Measurements from ENCODE around the gene GID4.

Gene GID4

DNA sequence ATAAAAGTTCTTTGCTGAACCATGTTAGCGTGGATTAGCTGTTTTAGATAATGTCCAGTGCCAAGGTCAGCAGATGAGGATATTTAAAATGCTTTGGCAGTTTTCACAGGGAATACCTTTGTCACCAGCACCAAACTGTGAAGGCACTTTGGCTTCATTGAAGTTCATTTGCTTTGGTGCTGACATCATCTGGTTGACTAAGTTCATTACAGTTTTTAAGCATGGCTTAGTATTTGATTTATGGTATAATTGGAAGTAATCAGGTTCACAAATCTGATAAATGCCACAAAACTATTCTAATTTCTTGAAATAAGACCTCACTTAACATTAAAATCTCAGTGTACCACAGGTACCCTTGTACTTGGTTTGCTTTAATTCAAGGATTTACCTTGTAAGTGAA, 4.3 kb downstream of the GID4 start:
- DNase-seq (ENCODE audit: low read depth, low spot score): no peak

DNA sequence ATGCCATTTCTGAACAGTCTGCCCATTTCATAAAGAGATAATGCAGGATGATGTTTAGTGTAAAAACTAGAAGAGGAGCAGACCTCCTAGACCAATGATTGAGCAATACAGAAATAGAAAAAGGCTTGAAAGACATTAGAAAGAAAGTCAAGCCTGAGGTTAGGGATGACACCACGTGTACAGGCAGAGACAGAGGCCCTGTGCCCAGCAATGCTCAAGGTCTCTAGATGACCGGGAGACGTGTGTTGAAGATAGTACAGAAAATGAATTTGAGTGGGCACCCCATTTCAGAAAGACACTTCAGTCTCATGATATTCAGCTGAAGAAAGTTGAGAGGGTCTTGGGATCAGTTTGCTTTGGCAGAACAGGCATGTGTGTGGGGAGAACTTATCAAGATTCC, 5.4 kb downstream of the GID4 start:
- DNase-seq (ENCODE audit: low read depth, low spot score): no peak

DNA sequence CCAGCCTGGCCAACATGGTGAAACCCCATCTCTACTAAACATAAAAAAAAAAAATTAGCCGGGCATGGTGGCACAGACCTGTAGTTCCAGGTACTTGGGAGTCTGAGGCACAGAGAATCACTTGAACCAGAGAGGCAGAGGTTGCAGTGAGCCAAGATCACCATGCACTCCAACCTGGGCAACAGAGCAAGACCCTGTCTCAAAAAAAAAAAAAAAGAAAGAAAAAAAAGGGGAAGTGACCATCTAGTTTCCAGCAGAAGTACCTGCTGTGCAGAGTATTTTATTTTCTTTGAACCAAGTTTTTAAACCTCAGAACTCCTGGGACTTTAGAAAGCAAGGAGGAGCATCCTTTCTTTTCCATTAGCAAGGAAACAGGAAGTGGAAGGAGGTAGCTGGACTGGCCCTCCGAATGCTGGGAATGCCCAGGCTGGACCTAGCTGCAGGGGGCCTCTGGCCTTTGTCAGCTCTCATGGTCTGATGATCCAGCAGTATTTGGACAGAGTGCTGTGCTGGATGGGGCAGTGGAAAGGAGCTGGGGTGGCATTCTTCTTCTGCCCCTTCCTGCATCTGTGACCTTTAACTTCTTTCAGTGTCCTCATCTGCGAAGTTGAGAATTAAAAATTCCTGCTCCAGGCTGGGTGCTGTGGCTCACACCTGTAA, 6.6 kb downstream of the GID4 start:
- no peak for DNase-seq (ENCODE audit: low read depth, low spot score)

DNA sequence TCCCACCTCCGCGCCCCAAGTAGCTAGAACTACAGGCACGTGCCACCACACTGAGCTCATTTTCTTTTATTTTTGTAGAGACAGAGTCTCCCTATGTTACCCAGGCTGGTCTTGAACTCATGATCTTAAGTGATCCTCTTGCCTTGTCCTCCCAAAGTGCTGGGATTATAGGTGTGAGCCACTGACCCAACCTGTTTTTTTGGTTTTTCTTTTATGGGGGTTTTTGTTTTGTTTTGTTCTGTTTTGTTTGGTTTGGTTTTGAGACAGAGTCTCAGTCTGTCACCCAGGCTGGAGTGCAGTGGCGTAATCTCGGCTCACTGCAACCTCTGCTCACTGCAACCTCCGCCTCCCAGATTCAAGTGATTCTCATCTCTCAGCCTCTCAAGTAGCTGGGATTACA, 16.4 kb downstream of the GID4 start:
- DNase-seq (ENCODE audit: low read depth, low spot score): no peak

DNA sequence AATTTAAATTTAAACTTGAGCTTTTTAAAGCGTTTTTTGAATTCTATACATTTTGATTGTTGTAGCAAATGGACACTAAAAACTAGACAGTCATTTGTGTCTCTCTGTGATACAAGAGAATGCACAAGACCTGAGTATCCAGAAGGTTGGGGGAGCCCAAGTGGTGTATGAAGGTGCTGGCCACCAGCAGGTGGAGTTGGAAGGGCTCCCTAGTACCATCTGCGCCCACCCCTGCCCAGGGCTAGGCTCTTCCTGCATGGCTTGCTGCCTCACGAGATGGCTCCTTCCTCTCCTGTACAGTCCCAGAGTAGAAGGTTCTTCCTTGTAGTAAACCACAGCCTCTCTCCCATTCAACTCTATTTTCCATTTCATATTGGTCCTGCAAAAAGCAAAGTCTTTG, 17.0 kb downstream of the GID4 start:
- DNase-seq (ENCODE audit: low read depth, low spot score): no peak

DNA sequence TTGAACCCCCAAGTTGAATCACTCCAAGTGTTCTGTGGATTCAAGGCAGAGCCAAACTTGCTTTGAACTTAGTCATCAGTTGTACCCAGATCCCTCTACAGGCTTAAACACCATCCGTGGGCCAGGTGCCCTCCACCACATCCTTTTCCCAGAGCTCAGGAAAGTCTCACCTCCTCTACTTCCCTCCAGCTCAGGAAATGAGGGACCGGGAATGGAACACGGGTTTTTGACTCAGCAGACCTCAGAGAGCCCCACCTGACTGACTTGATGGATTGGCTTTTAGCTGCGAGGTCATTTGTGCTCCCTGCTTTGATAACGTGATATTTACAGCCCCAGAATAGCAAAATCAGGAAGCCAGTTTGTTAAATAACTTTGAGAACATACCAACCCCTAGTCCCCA, 20.1 kb downstream of the GID4 start:
- DNase-seq (ENCODE audit: low read depth, low spot score): no peak

DNA sequence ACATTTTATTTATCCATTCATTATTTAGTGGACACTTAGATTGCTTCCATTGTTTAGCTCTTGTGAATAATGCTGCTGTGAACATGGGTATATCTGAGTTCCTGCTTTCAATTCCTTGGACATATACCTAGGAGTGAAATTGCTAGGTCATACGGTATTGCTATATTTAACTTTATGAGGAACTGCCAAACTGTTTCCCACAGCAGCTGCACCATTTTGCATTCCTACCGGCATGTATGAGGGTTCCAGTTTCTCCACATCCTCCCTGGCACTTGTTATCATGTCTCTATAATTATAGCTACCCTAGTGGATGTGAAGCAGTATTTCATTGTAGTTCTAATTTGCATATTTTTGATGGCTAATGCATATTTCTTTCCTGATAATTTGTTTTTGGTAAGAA, 24.8 kb downstream of the GID4 start:
- DNase-seq (ENCODE audit: low read depth, low spot score): no peak

DNA sequence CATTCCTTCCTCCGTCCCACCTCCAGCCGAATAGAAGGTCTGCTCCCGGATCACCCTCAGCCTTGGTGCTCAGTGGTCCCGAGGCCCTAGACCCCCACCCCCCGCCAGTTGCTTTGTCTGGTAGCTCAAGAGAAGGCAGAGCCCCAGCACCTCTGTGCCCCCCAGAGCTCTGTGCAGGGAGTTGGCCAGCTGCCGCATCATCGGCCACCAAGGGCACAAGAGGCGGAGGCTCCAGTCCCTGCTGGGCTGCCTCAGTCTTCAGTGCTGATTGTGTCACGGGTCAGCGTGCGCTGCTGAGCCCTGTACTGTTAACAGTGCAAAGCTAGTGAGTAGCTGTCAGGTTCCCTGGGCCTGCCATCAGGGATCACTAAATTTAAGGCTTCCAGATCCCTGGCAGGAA, 26.3 kb downstream of the GID4 start:
- no peak for DNase-seq (ENCODE audit: low read depth, low spot score)

DNA sequence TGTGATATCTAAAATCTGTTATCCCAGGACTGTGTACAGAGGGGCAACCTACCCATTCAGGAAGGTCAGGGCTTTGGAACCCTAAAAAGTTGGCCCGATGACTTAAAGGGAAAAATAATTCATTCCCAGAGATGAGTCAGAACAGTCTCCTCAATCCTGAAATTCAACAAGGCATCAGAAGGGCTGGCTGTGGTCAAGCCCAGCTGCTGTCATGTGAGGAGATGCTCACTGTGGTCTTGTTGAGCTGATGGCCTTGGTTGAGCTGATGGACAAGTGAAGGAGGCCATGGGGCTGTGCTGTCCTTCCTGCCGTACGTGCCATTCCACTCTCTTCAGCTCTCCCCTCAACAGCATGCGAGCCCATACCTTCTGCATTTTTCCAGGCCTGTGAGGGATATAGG, 27.7 kb downstream of the GID4 start:
- no peak for DNase-seq (ENCODE audit: low read depth, low spot score)

DNA sequence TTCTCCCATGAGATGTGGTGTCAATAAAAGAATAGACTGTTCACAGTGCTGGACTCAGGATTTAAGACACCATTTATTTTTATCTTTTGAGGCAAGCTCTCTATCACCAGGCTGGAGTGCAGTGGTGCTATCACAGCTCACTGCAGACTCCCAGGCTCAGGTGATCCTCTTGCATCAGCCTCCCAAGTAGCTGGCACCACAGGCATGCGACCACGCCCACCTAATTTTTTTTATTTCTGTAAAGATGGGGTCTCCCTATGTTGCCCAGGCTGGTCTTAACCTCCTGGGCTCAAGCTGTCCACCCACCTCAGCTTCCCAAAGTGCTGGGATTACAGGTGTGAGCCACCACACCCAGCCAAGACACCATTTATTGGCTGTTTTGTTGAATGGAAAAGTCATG, 29.9 kb downstream of the GID4 start:
- DNase-seq (ENCODE audit: low read depth, low spot score): no peak

DNA sequence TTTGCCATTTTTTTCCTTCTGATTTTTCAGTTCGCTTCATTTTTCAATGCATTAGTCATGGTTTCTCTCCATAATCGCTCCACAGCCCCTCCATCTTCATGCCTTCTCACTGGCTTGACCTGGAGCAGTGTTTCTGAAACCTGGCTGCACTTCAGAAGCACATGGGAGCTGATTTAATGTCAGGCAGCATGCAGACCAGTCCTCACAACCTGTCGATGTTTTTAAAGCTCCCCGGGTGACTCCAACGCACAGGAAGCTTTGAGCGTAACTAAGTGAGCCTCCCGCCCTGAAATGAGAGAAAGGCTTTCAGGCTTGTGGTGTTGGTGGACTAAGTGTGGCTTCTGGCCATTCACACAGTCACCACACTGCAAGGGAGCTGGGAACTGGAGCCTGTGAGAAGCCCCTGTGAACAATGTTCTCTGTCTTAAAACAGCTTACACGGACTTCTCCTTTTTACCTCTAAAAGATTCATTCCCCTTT, 31.7 kb downstream of the GID4 start:
- DNase-seq (ENCODE audit: low read depth, low spot score): no peak

DNA sequence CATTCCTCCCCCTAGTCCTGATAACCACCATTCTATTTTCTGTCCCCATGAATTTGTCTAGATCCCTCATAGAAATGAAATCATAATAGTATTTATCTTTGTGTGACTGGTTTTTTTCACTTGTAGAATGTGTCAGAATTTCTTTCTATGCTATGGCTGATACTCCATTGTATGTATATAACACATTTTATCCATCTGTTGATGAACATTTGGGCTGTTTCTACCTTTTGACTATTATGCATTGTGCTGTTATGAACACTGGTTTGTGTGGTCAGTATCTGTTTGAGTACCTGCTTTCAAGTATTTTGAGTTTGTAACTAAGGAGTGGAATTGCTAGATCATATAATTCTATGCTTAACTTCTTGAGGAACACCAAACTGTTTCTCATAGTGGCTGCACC, 32.5 kb downstream of the GID4 start:
- no peak for DNase-seq (ENCODE audit: low read depth, low spot score)

DNA sequence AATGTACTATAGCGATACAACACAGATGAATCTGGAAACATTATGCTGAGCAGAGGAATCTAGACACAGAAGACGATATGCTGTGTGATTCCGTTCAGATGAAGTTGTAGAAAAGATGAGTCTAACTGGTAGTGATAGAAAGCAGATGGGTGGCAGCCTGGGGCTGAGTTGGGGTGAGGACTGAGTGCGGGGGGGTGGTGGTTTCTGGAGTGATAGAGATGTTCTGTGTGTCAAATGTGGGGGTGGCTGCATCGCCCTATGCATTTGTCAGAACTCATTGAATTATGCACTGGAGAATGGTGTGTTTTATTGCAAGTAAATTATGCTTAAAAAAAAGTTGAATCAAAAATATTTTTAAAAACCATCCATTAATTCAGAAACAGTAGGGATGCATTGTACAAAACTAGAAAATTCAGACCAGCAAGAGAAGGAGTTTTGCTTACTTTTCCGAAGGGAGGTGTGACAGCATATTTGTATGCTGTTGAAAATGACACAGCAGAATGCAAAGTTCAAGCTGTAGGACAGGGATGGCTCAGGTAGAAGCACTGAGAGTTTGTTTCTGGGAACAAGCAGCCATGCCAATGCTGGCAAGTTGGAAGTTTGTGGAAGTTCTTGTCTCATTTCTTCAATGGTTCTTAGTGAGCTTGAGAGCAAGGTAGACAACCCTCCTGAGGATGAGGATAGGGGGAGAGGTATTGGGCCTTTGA, 35.5 kb downstream of the GID4 start:
- no peak for DNase-seq (ENCODE audit: low read depth, low spot score)

DNA sequence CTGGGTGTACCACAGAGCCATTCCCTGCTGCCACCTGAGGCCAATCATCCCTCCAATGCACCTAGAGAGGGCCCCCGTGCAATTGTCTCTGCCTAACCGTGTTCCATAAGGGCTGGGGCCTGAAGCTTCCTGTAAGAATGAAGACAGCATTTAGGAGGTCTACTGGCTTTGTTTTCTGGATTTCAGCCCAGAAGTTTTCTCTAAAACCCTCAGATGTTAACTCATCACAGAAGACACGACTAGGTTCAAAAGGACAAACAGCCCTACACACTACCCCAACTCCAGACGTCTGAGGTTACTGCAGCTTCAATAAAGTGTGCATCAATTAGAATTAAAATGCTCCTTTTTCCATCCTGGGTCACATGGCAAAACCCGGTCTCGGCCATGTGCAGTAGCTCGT, 37.7 kb downstream of the GID4 start:
- no peak for DNase-seq (ENCODE audit: low read depth, low spot score)

DNA sequence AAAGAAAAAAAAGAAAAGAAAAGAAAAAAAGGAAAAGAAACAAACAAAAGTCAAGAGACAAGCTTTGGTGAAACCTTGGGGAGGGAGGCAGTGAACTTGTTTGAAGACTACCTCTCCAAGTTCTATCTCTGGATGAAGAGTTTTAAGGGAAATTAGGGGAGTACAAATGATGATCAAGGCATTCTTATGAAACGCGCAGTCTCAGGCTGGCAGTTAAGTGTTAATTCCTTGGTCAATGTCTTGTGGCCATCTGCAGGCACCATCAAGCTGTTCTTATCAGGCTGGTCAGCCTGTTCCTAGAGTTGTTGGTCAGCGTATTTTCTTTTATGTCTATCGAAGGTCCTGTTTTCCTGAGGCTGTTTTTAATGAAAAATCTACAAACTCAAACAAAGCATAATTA, 40.3 kb downstream of the GID4 start:
- DNase-seq (ENCODE audit: low read depth, low spot score): no peak

DNA sequence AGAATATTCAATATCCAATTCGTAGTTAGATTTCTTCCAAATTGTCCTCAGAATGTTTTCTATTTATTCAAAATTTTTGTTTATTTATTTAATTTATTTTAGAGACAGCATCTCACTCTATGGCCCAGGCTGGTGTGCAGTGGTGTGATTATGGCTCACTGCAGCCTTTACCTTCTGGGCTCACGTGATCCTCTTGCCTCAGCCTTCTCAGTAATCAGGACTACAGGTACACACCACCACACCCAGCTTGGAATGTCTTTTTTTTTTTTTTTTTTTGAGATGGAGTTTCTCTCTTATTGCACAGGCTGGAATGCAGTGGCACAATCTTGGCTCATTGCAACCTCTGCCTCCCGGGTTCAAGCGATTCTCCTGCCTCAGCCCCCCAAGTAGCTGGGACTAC, 45.0 kb downstream of the GID4 start:
- no peak for DNase-seq (ENCODE audit: low read depth, low spot score)

DNA sequence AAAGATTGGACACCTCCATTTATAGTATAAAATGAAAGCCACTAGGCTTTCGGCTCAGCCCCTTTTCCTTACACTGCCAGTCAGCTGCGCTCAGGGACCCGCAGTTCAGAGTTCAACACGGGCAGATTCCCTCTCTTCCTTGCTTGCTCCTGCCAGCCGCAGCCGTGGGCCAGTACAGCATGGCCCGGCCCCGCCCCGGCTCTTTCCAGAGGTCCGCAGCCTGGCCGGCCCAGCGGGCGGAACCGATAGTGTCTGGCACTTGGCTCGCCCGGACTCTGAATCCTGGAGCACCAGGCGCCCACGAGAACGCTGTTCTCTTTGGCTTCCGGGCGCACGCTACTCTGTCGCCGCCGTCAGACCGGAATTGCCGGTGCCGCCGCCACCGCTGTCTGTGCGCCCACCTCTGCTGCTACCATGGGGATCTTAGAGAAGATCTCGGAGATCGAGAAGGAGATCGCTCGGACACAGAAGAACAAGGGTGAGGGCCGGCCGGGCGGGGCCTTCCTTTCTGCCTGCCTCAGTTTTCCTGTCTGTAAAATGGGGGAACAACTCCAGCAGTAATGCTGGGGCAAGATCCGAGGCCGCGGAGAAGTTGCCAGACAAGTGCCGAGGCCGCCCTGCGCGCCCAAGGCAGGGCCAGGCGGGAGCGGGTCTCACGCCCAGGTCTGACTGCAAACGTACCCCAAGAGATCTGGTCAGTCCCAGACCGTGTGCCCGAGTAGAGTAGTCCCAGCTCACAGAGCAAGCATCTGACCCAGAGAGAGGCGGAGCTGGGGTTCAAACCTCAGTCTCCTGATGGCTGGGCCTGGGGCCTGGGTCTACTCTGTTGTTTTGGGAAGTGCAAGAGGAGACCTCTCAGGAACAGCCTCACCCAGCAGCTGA, 48.6 kb downstream of the GID4 start, which contains the start of gene DRG2:
Gene DRG2, plus strand, starts transcription at position 339 of the 882 bp plus-strand sequence. Its CDS starts 76 bp downstream, at position 415.
- DNase-seq (ENCODE audit: low read depth, low spot score): peak; percentile 79

DNA sequence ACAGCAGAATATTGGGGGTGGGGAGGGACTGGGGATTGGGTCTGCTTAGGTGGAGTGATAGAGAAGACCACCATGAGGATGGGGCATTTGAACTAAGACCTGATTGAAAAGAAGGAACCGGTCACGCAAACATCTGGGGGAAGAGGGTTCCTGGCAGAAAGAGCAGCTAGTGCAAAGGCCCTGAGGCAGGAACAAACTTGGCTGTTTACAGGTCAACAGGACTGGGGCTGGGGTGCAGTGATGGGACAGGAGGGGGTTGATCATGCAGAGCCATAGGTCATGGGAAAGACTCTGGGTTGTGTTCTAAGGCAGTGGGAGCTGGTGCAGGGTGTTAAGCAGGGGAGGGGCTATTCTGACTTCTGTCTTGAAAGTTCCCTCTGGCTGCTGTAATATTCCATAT, 50.4 kb downstream of the GID4 start:
- DNase-seq (ENCODE audit: low read depth, low spot score): no peak

DNA sequence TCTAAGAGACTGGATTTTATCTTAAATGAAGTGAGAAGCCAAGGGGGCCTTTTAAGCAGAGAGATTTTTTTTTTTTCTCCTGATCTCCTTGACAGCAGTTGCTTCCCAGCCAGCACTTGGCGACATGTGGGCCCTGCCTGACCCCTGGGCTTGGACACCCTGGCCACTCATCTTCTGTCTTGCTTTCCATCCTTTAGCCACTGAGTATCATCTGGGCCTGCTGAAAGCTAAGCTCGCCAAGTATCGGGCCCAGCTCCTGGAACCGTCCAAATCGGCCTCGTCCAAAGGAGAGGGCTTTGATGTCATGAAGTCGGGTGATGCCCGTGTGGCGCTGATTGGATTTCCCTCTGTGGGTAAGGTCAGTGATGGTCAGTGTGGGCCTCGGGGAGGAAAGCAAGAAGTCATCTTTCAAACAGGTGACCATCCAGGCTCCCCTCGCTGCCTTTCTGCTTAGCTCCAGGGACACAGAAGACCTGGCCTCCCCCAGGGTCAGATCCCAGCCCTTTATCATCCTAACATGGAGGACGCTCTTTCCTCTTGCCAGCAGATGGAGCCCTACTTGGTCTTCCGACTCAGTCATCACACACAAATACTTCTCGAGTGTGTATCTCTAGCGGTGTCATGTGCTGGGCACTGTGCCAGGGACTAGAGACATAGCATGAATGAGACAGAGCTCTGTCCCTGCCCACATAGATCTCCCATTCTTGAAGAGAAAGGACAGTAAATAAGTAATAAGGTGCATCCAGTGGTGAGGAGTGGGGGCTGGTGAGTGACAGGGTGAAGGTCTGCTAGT, 54.6 kb downstream of the GID4 start:
- DNase-seq (ENCODE audit: low read depth, low spot score): peak; percentile 17

DNA sequence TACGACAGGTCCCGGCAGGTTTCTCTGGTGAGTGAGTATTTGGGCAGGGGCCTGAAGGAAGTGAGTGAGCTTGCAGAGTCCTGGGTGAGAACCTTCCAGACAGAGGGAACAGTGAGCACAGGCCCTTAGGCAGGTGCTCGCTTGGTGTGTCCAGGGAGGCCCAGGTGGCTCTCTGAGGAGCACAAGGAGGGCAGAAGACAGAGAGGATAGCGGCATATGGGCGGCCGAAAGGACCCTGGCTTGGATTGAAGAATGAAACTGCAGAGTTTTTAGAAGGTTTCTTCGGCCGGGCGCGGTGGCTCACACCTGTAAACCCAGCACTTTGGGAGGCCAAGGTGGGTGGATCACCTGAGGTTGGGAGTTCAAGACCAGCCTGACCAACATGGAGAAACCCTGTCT, 55.2 kb downstream of the GID4 start:
- DNase-seq (ENCODE audit: low read depth, low spot score): no peak

DNA sequence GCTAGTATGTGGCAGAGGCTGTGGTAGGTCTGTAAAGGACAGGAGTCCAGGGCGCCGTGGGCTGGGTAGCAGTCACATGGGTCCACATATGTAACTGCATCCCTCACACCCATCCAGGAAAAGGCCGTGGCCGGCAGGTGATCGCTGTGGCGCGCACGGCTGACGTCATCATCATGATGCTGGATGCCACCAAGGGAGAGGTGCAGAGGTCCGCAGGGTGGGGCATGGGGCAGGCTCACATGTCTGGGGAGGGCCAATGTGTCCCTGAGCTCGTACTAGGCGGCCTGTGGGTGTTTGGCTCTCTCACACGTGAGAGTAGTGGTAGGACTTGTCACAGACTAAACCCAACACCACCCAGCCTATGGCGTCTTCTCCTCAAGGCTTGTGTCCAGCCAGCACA, 60.3 kb downstream of the GID4 start:
- no peak for DNase-seq (ENCODE audit: low read depth, low spot score)

DNA sequence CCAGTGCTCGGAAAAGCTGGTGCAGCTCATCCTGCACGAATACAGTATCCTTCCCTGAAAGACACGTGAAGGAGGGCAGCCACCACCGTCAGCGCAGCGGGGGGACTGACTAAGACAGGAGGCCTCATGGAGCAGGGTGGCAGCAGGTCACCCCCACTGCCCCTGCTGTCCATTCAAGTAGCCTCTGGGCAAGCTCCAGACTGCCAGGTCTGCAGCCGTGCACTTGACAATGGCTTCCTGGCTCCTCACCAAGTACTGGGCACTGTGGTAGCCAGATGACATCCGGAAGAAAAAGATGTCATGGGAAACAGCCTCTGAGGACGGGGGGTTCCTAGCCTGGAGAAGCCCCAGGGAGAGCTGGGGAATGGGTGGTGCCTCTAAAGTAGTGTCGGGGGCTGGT, 61.4 kb downstream of the GID4 start:
- no peak for DNase-seq (ENCODE audit: low read depth, low spot score)
